Measurements from ENCODE around the gene UTP18. TPM values are rescaled to one million over a fixed set of nuclear protein-coding genes. Genes with fewer than 3 reads are reported as not detected.
A peak's percentile ranks its signal among the peaks of the same experiment; 100 is the strongest.
"Not testable (repeated sequence)": the region's sequence is repeated elsewhere in the genome, so short reads cannot be mapped to it uniquely, and the experiment has no call there.

Gene UTP18
- total and polyA plus RNA-seq, 4 donors, result 12.4 to 17.4 (median 14.2) TPM

DNA sequence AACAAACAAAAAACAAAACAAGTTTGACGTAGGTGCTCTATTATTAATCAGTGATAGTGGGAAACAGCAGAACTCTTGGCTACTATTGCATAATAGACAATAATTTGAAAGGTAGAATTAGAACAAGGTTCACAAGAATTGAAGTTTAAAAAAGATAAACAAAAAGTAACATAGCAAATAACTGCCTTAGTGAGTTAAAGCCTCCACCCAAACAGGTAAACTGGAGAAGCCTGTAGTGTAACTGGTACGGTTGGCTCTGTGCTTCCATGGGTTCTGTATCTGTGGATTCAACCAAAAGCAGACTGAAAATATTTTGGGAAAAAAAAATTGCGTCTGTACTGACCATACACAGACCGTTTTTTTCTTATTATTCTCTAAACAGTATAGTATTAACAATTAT is 39.0 kb upstream of the UTP18 start:
- no peak overlapping the region for H3K4me3 ChIP-seq (ENCODE audit: low read depth in 1 of 3, low read length in 3 of 3)

DNA sequence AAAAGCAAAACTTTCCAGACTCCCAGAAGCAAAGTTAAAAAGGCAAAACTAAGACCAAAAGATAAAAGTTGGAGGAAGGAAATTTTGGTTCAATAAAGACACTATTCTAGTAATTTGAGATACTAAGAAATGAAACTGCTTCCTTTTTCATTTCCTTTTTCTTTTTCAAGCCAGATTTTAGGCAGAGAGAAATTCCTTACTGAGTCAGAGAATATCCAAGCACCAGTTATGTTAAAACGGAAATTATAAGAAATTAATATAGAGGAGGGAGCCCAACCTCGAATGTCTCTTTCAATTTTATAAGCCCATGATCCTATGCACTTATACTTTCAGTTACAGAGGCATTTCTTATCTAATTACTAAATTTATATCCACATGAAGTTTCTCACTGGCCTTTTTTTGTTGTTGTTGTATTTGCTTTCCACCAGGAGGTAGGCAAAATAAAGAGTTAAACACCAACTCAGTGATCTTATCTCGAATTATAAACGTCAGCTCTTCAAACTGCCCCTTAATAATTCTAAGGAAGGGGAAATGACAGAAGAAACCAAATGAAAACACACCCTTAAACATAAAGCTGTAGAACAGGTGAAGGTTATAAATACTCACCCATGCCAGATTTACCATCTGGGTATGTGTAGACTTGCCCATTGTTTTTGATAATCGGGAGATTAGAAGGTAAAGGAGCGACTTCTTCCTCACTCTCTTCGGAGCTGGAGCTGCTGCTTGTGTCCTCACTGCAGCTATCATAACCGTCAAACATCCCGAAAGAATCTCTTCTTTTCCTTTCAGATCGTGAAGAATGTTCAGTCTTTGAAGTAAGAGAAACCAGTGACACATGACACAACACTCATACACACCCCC is 35.7 kb upstream of the UTP18 start:
- Histone ChIP-seq H3K9me3 (ENCODE audit: control insufficient read depth in 4 of 4, low read length in 3 of 4) (no peaks in the 10 kb centered on the region), H3K9ac (ENCODE audit: low read depth in 1 of 2, low read length in 2 of 2) (no peak overlapping the region), H3K27me3 (ENCODE audit: control insufficient read depth in 4 of 4, insufficient read depth in 4 of 4, low read length in 3 of 4) (no peaks in the 10 kb centered on the region), H3K4me1 (ENCODE audit: control insufficient read depth in 4 of 4, insufficient read depth in 4 of 4, low read length in 3 of 4) (peaks cover 2 to 6% (median 4%) of the 10 kb centered on the region in 4 donors), H3K36me3 (ENCODE audit: control insufficient read depth in 4 of 4, insufficient read depth in 3 of 4, low read depth in 1 of 4, low read length in 3 of 4) (peaks cover 0 to 17% (median 7%) of the 10 kb centered on the region in 4 donors), H3K27ac (ENCODE audit: low read depth in 1 of 2, low read length in 2 of 2) (no peak overlapping the region), H3K4me3 (ENCODE audit: low read depth in 1 of 3, low read length in 3 of 3) (no peak overlapping the region)
- no peak for DNase-seq (ENCODE audit: low spot score)
- 61% methylated on average over 10 of the region's 10 CpGs for WGBS
- TF ChIP-seq JUND (IDR thresholded peaks at IDR 0.05) (no peak), SP1 (IDR thresholded peaks at IDR 0.05) (no peak), GABPA (IDR thresholded peaks at IDR 0.05 in 1 of 2, conservative IDR thresholded peaks at IDR 0.05 in 1 of 2) (no peak), HNF4G (IDR thresholded peaks at IDR 0.05) (no peak), TAF1 (conservative IDR thresholded peaks at IDR 0.05) (no peak), RAD21 (IDR thresholded peaks at IDR 0.05) (no peak), FOXA2 (IDR thresholded peaks at IDR 0.05) (no peak)
- TF ChIP-seq, protein P1, sequence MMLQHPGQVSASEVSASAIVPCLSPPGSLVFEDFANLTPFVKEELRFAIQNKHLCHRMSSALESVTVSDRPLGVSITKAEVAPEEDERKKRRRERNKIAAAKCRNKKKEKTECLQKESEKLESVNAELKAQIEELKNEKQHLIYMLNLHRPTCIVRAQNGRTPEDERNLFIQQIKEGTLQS (IDR thresholded peaks at IDR 0.05), result no peak
- TF ChIP-seq, protein P2, sequence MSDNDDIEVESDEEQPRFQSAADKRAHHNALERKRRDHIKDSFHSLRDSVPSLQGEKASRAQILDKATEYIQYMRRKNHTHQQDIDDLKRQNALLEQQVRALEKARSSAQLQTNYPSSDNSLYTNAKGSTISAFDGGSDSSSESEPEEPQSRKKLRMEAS (IDR thresholded peaks at IDR 0.05), result no peak
- TF ChIP-seq, protein P3, sequence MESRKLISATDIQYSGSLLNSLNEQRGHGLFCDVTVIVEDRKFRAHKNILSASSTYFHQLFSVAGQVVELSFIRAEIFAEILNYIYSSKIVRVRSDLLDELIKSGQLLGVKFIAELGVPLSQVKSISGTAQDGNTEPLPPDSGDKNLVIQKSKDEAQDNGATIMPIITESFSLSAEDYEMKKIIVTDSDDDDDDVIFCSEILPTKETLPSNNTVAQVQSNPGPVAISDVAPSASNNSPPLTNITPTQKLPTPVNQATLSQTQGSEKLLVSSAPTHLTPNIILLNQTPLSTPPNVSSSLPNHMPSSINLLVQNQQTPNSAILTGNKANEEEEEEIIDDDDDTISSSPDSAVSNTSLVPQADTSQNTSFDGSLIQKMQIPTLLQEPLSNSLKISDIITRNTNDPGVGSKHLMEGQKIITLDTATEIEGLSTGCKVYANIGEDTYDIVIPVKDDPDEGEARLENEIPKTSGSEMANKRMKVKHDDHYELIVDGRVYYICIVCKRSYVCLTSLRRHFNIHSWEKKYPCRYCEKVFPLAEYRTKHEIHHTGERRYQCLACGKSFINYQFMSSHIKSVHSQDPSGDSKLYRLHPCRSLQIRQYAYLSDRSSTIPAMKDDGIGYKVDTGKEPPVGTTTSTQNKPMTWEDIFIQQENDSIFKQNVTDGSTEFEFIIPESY (IDR thresholded peaks at IDR 0.05), result no peak

More for the DNA sequence above, 39.0 kb upstream of the UTP18 start:
- no peak for DNase-seq (ENCODE audit: low spot score)
- Histone ChIP-seq H3K4me1 (ENCODE audit: control insufficient read depth in 4 of 4, insufficient read depth in 4 of 4, low read length in 3 of 4) (peaks cover 5 to 14% (median 7%) of the 10 kb centered on the region in 4 donors), H3K27ac (ENCODE audit: low read depth in 1 of 2, low read length in 2 of 2) (no peak overlapping the region), H3K9ac (ENCODE audit: low read depth in 1 of 2, low read length in 2 of 2) (no peak overlapping the region), H3K27me3 (ENCODE audit: control insufficient read depth in 4 of 4, insufficient read depth in 4 of 4, low read length in 3 of 4) (no peaks in the 10 kb centered on the region), H3K36me3 (ENCODE audit: control insufficient read depth in 4 of 4, insufficient read depth in 3 of 4, low read depth in 1 of 4, low read length in 3 of 4) (peaks cover 0 to 33% (median 16%) of the 10 kb centered on the region in 4 donors), H3K9me3 (ENCODE audit: control insufficient read depth in 4 of 4, low read length in 3 of 4) (no peaks in the 10 kb centered on the region)
- TF ChIP-seq, protein P1 (IDR thresholded peaks at IDR 0.05), result no peak
- TF ChIP-seq RXRA (IDR thresholded peaks at IDR 0.05), result peak in 1 of 2 donors; percentile 15
- WGBS, result 66% methylated on average over 4 of the region's 4 CpGs

DNA sequence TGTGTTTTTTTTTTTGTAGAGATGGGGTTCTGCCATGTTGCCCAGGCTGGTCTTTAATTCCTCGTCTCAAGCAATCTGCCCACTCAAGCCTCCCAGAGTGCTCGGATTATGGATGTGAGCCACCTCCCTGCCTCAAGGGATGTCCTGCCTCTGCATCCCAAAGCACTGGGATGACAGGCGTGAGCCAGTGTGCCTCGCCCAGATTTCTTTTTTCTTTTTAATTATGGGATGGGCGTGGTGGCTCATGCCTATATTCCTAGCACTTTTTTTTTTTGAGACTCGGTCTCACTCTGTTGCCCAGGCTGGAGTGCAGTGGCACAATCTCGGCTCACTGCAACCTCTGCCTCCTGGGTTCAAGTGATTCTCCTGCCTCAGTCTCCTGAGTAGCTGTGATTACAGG is 34.8 kb upstream of the UTP18 start:
- H3K9me3 ChIP-seq (ENCODE audit: control insufficient read depth in 4 of 4, low read length in 3 of 4); H3K4me1 ChIP-seq (ENCODE audit: control insufficient read depth in 4 of 4, insufficient read depth in 4 of 4, low read length in 3 of 4); DNase-seq (ENCODE audit: low spot score); H3K27ac ChIP-seq (ENCODE audit: low read depth in 1 of 2, low read length in 2 of 2); H3K27me3 ChIP-seq (ENCODE audit: control insufficient read depth in 4 of 4, insufficient read depth in 4 of 4, low read length in 3 of 4); H3K9ac ChIP-seq (ENCODE audit: low read depth in 1 of 2, low read length in 2 of 2); H3K4me3 ChIP-seq (ENCODE audit: low read depth in 1 of 3, low read length in 3 of 3): not testable (repeated sequence)
- H3K36me3 ChIP-seq (ENCODE audit: control insufficient read depth in 4 of 4, insufficient read depth in 3 of 4, low read depth in 1 of 4, low read length in 3 of 4), result peaks cover 0 to 17% (median 5%) of the 10 kb centered on the region in 4 donors
- 94% methylated on average over 7 of the region's 7 CpGs for WGBS
